OCI-LY7 (cell line): ENCODE data around the gene IGFN1.

Experiments
- CTCF ChIP-seq: fragments of 200-600 bp; sonication (generic); conservative IDR thresholded peaks from 2 replicates; pipeline ENCODE4 v1.5.1; 2014; ENCODE audit warnings: mild to moderate bottlenecking, antibody characterized with exemption, low read length, moderate library complexity, mixed read lengths
- EZH2phosphoT487 ChIP-seq: fragments of 200-600 bp; sonication (generic); IDR thresholded peaks from 2 replicates; pipeline ENCODE4 v1.6.1; 2018; ENCODE audit warnings: low read depth, borderline replicate concordance, mild to moderate bottlenecking, mixed run types, antibody characterized with exemption, low read length, moderate library complexity, mixed read lengths

GRCh38 chr1:201206176-201206575, 15.6 kb downstream of the IGFN1 start:
- TF ChIP-seq CTCF = no peak
- no peak for TF ChIP-seq EZH2phosphoT487
